Suprapubic skin (tissue), 4 donors: ENCODE measurements around the gene SLC12A1. TPM values are rescaled to one million over a fixed set of nuclear protein-coding genes. Genes with fewer than 3 reads are reported as not detected.
"Not testable (repeated sequence)": the region's sequence is repeated elsewhere in the genome, so short reads cannot be mapped to it uniquely, and the experiment has no call there.

Experiments
- DNase-seq, 2 donors: peaks; one replicate each; pipeline ENCODE4 v3.0.0-alpha.2; 2019; ENCODE audit warnings: low spot score in 2 of 2
- H3K27ac ChIP-seq: fragments of 200-600 bp; sonication (generic); one replicate; pipeline ENCODE4 v1.5.1; 2019
- H3K27me3 ChIP-seq: fragments of 200-600 bp; sonication (generic); one replicate; pipeline ENCODE4 v1.5.1; 2019
- H3K36me3 ChIP-seq: fragments of 200-600 bp; sonication (generic); one replicate; pipeline ENCODE4 v1.5.1; 2019
- H3K4me1 ChIP-seq: fragments of 200-600 bp; sonication (generic); one replicate; pipeline ENCODE4 v1.5.1; 2019
- H3K4me3 ChIP-seq: fragments of 200-600 bp; sonication (generic); one replicate; pipeline ENCODE4 v1.5.1; 2019; ENCODE audit warnings: mild to moderate bottlenecking
- H3K9me3 ChIP-seq: fragments of 200-600 bp; sonication (generic); one replicate; pipeline ENCODE4 v1.5.1; 2019
- EP300 ChIP-seq: sonication (generic); formaldehyde crosslinking; IDR thresholded peaks from one replicate; pipeline ENCODE4 v1.6.1; 2017; ENCODE audit warnings: antibody characterized with exemption
- POLR2A ChIP-seq, 2 donors: fragments of 450-650 bp; IDR thresholded peaks; one replicate each; pipeline ENCODE4 v1.6.1; 2017; ENCODE audit warnings: antibody characterized with exemption in 2 of 2, mild to moderate bottlenecking in 2 of 2, moderate library complexity in 2 of 2
- POLR2AphosphoS5 ChIP-seq, 3 donors: sonication (generic); formaldehyde crosslinking; IDR thresholded peaks; one replicate each; pipeline ENCODE4 v1.6.1; 2017; ENCODE audit warnings: antibody characterized with exemption in 3 of 3
- WGBS: methylation state at CpG from one replicate; pipeline ENCODE4 v1.1.5; 2018; 5-methylcytosine and 5-hydroxymethylcytosine counted together
- total RNA-seq, 4 donors: library from RNA; depleted of rRNA; stranded (reverse); fragments of >200 nt; gene quantifications; one replicate each; pipeline ENCODE4 v1.1.0, GENCODE V29; 2016
- TF ChIP-seq, protein P1 (sequence below), 2 donors: fragments of 200-600 bp in 1 of 2; fragments of 450-650 bp in 1 of 2; sonication (generic) in 1 of 2; IDR thresholded peaks; one replicate each; pipeline ENCODE4 v1.5.1; 2016 to 2019; ENCODE audit warnings: antibody characterized with exemption in 2 of 2, mild to moderate bottlenecking in 1 of 2, moderate library complexity in 1 of 2

Gene SLC12A1
- total RNA-seq, 4 donors from 2014 or later = not detected

DNA sequence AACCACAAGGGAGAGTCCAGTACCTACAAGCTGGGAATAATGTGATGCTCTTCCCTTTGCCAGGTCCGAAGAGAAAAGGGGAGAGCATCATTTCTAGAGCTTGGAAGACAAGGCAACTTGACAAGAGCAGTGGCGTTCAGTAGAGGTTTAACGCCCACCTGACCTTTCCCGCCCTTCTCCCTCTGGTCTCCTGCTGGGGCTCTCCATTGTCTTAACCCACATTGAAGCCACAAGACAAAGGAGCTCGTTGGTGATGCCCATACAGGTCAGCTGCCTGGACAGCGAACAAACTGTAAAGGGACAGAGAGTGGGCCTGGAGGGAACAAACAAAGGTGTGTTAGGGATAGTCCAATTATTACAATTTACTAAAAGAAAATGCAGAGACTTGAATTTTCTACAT is 112.0 kb downstream of the SLC12A1 start:
- WGBS = 73% methylated on average over 6 of the region's 6 CpGs
- TF ChIP-seq POLR2AphosphoS5 (IDR thresholded peaks at IDR 0.05) (no peak), POLR2A (IDR thresholded peaks at IDR 0.05) (no peak), EP300 (no peak)
- TF ChIP-seq, protein P1, sequence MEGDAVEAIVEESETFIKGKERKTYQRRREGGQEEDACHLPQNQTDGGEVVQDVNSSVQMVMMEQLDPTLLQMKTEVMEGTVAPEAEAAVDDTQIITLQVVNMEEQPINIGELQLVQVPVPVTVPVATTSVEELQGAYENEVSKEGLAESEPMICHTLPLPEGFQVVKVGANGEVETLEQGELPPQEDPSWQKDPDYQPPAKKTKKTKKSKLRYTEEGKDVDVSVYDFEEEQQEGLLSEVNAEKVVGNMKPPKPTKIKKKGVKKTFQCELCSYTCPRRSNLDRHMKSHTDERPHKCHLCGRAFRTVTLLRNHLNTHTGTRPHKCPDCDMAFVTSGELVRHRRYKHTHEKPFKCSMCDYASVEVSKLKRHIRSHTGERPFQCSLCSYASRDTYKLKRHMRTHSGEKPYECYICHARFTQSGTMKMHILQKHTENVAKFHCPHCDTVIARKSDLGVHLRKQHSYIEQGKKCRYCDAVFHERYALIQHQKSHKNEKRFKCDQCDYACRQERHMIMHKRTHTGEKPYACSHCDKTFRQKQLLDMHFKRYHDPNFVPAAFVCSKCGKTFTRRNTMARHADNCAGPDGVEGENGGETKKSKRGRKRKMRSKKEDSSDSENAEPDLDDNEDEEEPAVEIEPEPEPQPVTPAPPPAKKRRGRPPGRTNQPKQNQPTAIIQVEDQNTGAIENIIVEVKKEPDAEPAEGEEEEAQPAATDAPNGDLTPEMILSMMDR (IDR thresholded peaks at IDR 0.05) = no peak
- Histone ChIP-seq H3K4me1 (no peaks in the 10 kb centered on the region), H3K4me3 (no peak overlapping the region), H3K9me3 (no peaks in the 10 kb centered on the region), H3K27me3 (no peaks in the 10 kb centered on the region), H3K36me3 (no peaks in the 10 kb centered on the region), H3K27ac (no peak overlapping the region)
- DNase-seq = no peak

DNA sequence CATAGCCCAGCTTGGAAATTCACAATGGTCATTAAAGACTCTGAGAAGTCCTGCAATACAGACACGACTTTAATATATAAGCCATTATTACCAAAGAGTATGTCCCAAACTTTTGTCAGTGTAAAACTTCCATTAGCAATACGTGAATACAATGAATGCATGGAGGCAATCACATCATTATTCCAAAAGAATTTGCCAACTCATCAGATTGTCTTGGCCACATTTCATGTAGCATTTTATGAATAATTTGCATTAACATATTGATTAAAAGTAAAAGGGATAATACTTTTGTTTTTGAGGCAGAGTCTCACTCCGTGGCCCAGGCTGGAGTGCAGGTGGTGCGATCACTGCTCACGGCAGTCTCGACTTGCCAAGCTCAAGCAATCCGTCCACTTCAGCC is 117.2 kb downstream of the SLC12A1 start:
- no peak overlapping the region for H3K27ac ChIP-seq
- TF ChIP-seq POLR2A (IDR thresholded peaks at IDR 0.05) (no peak), EP300 (no peak), POLR2AphosphoS5 (IDR thresholded peaks at IDR 0.05) (no peak)
- TF ChIP-seq, protein P1 (IDR thresholded peaks at IDR 0.05) = no peak
- no peaks in the 10 kb centered on the region for H3K36me3 ChIP-seq
- no peaks in the 10 kb centered on the region for H3K27me3 ChIP-seq
- H3K4me3 ChIP-seq = no peak overlapping the region
- no peaks in the 10 kb centered on the region for H3K4me1 ChIP-seq
- H3K9me3 ChIP-seq = no peaks in the 10 kb centered on the region
- WGBS = 95% methylated on average over 7 of the region's 7 CpGs
- DNase-seq = no peak

DNA sequence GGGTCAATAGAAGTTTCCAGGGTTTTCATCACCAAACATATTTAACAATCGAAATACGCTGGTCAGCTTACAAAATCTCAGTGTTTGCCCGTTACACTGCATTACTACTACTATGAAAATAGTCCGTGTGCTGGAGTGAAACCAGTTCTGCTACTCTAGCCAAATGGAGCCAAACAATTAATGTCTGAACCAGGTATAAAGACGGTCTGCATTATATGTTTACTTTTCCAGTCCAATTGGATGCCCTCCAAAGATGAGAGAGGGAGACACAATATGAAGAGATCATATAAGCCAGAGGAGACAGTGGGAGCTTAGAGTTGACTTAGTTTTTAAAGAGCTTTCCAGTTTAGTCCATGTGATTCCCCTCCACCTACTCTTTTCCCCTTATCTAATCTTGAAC is 118.8 kb downstream of the SLC12A1 start:
- DNase-seq = no peak
- TF ChIP-seq POLR2AphosphoS5 (IDR thresholded peaks at IDR 0.05) = no peak
- no peak for TF ChIP-seq POLR2A (IDR thresholded peaks at IDR 0.05)
- no peak for TF ChIP-seq EP300
- TF ChIP-seq, protein P1 (IDR thresholded peaks at IDR 0.05) = no peak

DNA sequence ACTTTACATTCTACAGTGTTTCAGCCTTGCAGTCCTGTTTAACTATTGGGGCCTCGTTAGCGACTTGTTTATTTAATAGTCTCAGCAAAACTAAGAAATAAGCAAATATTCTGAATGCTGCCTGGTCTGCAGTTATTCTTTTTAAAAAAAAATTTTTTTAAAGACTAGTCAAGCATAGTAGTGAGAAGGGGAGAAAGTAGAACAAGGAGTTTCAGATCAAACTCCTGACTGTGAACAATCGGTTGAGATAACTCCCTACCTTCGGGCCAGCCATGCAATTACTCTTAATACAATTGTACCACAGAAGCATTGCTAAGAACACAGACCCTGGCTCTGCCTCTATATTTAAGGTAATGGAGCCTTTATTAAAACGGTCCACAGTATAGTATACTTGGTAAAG is 119.3 kb downstream of the SLC12A1 start:
- H3K27me3 ChIP-seq = no peaks in the 10 kb centered on the region
- H3K4me1 ChIP-seq = peaks cover 4% of the 10 kb centered on the region
- H3K36me3 ChIP-seq = no peaks in the 10 kb centered on the region
- 92% methylated on average over 5 of the region's 5 CpGs for WGBS
- DNase-seq = no peak
- no peak overlapping the region for H3K27ac ChIP-seq
- no peaks in the 10 kb centered on the region for H3K9me3 ChIP-seq
- no peak overlapping the region for H3K4me3 ChIP-seq
- TF ChIP-seq POLR2A (IDR thresholded peaks at IDR 0.05) (no peak), POLR2AphosphoS5 (IDR thresholded peaks at IDR 0.05) (no peak), EP300 (no peak)
- TF ChIP-seq, protein P1 (IDR thresholded peaks at IDR 0.05) = no peak

More for the DNA sequence above, 118.8 kb downstream of the SLC12A1 start:
- no peaks in the 10 kb centered on the region for H3K27me3 ChIP-seq
- H3K27ac ChIP-seq = no peak overlapping the region
- H3K4me3 ChIP-seq = no peak overlapping the region
- WGBS = 61% methylated on average over 5 of the region's 5 CpGs
- H3K4me1 ChIP-seq = no peaks in the 10 kb centered on the region
- H3K36me3 ChIP-seq = no peaks in the 10 kb centered on the region
- H3K9me3 ChIP-seq = no peaks in the 10 kb centered on the region

DNA sequence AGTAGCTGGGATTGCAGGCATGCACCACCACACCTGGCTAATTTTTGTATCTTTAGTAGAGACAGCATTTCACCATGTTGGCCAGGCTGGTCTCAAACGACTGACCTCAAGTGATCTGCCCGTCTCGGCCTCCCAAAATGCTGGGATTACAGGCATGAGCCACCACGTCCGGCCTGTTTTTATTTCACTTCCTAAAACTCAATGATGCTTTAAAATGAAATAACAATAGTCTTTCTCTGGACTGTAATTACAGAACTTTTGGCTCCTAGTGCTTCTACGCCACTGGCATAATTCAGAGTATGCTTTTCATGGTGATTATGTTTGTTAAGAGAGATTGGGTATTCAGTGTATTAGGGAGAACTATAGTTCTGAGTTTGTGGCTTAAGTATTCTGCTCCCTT is 120.1 kb downstream of the SLC12A1 start:
- not testable (repeated sequence) for H3K36me3 ChIP-seq, H3K27ac ChIP-seq, H3K4me3 ChIP-seq, H3K4me1 ChIP-seq, H3K9me3 ChIP-seq, H3K27me3 ChIP-seq, DNase-seq
- WGBS = 97% methylated on average over 6 of the region's 6 CpGs

DNA sequence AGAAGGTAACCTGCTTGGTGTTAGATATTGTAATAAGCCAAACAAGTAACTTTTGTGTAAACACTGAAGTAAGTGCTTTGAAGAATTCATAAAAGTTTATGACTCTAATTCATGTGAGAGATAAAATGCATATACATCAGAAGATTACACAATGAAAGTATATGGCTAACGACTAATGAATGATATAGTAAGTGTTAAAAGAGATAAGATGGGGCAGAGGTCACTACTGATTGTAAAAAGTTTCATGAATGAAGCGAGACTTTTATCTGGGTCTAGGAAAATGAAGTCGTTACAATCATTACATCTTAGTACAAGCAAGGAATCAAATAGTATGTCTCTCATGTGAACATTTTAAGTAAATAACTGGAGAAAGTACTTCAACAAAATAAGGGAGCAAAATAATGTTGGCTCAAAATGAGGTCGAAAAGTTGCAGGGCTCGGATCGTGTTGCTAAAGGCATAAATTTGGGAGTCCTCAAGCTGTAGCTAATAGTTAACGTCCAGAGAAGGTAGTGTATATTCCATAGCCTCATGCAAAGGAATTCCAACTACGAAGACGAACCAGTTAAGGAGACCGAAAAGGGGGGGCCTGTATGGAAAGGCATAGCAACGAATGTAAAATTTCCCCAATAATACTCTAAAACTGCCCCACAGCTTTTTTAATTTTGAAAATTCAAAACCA is 124.1 kb downstream of the SLC12A1 start:
- WGBS = 22% methylated on average over 11 of the region's 11 CpGs
- DNase-seq = no peak

More for the DNA sequence above, 124.1 kb downstream of the SLC12A1 start:
- Histone ChIP-seq H3K36me3 (peaks cover 16% of the 10 kb centered on the region), H3K4me1 (peaks cover 18% of the 10 kb centered on the region), H3K27me3 (no peaks in the 10 kb centered on the region), H3K27ac (peak overlapping the region; percentile 96), H3K9me3 (no peaks in the 10 kb centered on the region), H3K4me3 (peak overlapping the region; percentile 87)
- TF ChIP-seq POLR2AphosphoS5 (IDR thresholded peaks at IDR 0.05) (no peak), POLR2A (IDR thresholded peaks at IDR 0.05) (no peak), EP300 (no peak)
- TF ChIP-seq, protein P1 (IDR thresholded peaks at IDR 0.05) = no peak
